Calu3 (cell line): Measurements from ENCODE around the gene TRIM45. TPM values are rescaled to one million over a fixed set of nuclear protein-coding genes. Genes with fewer than 3 reads are reported as not detected.
A peak's percentile ranks its signal among the peaks of the same experiment; 100 is the strongest.

Experiments used
- BruUV-seq: library from RNA; stranded (reverse); fragments of 400-500 nt; replicated peaks from 2 replicates; lab custom pipeline; 2021; lab: Mats Ljungman, UMichigan
- CTCF ChIA-PET: fragments of 300-600 bp; sonication (Branson Sonifier 250); formaldehyde crosslinking; loops from one replicate; lab custom pipeline; 2022; ENCODE audit warnings: antibody characterized with exemption; lab: Charles Lee
- DNase-seq: peaks from one replicate; pipeline ENCODE4 v3.0.0; 2022
- H3K27ac Mint-ChIP-seq: one replicate; pipeline ENCODE4 v1.8.0; 2022; ENCODE audit warnings: mixed read lengths; ENCODE audit not compliant: unreplicated experiment
- H3K27me3 Mint-ChIP-seq: one replicate; pipeline ENCODE4 v1.8.0; 2022; ENCODE audit warnings: mixed read lengths; ENCODE audit not compliant: unreplicated experiment
- H3K36me3 Mint-ChIP-seq: one replicate; pipeline ENCODE4 v1.8.0; 2022; ENCODE audit warnings: mild to moderate bottlenecking, moderate library complexity, mixed read lengths; ENCODE audit not compliant: insufficient read depth, unreplicated experiment
- H3K4me1 Mint-ChIP-seq: one replicate; pipeline ENCODE4 v1.8.0; 2022; ENCODE audit warnings: mild to moderate bottlenecking, low read depth, mixed read lengths; ENCODE audit not compliant: unreplicated experiment
- H3K4me3 Mint-ChIP-seq: one replicate; pipeline ENCODE4 v1.8.0; 2022; ENCODE audit warnings: mild to moderate bottlenecking, low read depth, moderate library complexity, mixed read lengths; ENCODE audit not compliant: unreplicated experiment
- H3K9me3 Mint-ChIP-seq: one replicate; pipeline ENCODE4 v1.8.0; 2022; ENCODE audit warnings: low read depth, mixed read lengths; ENCODE audit not compliant: unreplicated experiment
- intact Hi-C: fragments of 100-400 bp; cut with micrococcal nuclease; formaldehyde crosslinking; loops from one replicate; pipeline ENCODE4 v1.10.0; 2022; ENCODE audit not compliant: unreplicated experiment
- total RNA-seq: library from RNA; stranded (reverse); gene quantifications from 2 replicates; pipeline ENCODE4 v1.2.3, GENCODE V29; 2022
- TF ChIP-seq, protein P1 (sequence below): fragments of 200-600 bp; IDR thresholded peaks from one replicate; pipeline ENCODE4 v1.8.0; 2022; ENCODE audit warnings: antibody characterized with exemption; ENCODE audit not compliant: unreplicated experiment

The TRIM45 gene
- total RNA-seq, 1 experiment from 2014 or later: 4.3 TPM

GRCh38 chr1:117094841-117095604, 26.5 kb downstream of the TRIM45 start:
- no peak overlapping the region for H3K27ac Mint-ChIP-seq
- no peaks in the 10 kb centered on the region for H3K9me3 Mint-ChIP-seq
- peaks cover 17% of the 10 kb centered on the region for H3K36me3 Mint-ChIP-seq
- intact Hi-C loops: no loop called here
- BruUV-seq: no TSS peak
- H3K4me3 Mint-ChIP-seq: no peak overlapping the region
- CTCF ChIA-PET: no interaction called here
- H3K4me1 Mint-ChIP-seq: no peaks in the 10 kb centered on the region
- H3K27me3 Mint-ChIP-seq: no peaks in the 10 kb centered on the region
- TF ChIP-seq, protein P1, sequence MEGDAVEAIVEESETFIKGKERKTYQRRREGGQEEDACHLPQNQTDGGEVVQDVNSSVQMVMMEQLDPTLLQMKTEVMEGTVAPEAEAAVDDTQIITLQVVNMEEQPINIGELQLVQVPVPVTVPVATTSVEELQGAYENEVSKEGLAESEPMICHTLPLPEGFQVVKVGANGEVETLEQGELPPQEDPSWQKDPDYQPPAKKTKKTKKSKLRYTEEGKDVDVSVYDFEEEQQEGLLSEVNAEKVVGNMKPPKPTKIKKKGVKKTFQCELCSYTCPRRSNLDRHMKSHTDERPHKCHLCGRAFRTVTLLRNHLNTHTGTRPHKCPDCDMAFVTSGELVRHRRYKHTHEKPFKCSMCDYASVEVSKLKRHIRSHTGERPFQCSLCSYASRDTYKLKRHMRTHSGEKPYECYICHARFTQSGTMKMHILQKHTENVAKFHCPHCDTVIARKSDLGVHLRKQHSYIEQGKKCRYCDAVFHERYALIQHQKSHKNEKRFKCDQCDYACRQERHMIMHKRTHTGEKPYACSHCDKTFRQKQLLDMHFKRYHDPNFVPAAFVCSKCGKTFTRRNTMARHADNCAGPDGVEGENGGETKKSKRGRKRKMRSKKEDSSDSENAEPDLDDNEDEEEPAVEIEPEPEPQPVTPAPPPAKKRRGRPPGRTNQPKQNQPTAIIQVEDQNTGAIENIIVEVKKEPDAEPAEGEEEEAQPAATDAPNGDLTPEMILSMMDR: no peak
- no peak for DNase-seq

DNA sequence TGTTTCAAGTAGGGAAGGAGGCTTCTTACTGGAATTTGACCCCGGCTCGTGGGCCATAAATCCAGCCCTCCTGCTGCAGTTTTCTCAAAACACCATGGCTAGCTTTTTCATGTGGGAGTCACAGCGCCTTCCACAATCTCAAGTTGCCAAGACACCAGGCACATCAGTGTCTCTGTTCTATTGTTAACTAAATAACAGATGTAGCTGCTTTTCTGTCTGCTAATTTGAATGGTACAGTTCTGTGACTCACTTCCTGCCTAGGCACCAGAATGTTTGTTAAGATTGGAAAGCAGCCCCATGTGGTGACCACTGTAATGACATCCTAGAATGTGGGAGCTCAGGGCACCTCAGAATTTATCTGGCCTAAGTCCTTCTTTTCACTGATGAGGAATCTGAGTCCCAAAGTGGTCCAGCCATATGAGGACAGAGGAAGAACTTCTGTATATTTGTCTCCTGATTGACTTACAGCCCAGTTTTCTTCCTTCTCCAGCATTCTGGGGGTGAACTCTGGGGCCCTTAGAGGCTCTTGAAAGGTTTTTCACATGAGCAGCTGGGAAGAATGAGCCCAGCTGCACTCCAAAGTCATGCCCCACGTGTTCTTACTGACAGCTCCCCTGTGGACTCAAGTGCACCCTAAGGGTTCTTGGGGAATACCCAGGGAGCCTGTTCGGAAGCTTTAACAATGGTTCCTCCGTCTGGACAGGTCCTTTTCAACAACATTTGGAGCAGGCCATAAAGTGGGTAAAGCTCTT, 27.5 kb downstream of the TRIM45 start:
- intact Hi-C loops: no loop called here
- Mint-ChIP-seq H3K4me1 (no peaks in the 10 kb centered on the region), H3K4me3 (no peak overlapping the region), H3K36me3 (peaks cover 20% of the 10 kb centered on the region), H3K27ac (no peak overlapping the region), H3K27me3 (no peaks in the 10 kb centered on the region), H3K9me3 (no peaks in the 10 kb centered on the region)
- TF ChIP-seq, protein P1: no peak
- BruUV-seq: no TSS peak
- CTCF ChIA-PET: no interaction called here
- peak; percentile 1 for DNase-seq

- intact Hi-C loops: no loop called here
- no peak overlapping the region for H3K27ac Mint-ChIP-seq
- no peak for DNase-seq
- CTCF ChIA-PET: no interaction called here
- H3K4me3 Mint-ChIP-seq: no peak overlapping the region
- BruUV-seq: no TSS peak
- no peaks in the 10 kb centered on the region for H3K4me1 Mint-ChIP-seq
- TF ChIP-seq, protein P1: no peak
- no peaks in the 10 kb centered on the region for H3K9me3 Mint-ChIP-seq
- no peaks in the 10 kb centered on the region for H3K27me3 Mint-ChIP-seq
- peaks cover 20% of the 10 kb centered on the region for H3K36me3 Mint-ChIP-seq
Measured at GRCh38 chr1:117093091-117093534, 28.4 kb downstream of the TRIM45 start.

DNA sequence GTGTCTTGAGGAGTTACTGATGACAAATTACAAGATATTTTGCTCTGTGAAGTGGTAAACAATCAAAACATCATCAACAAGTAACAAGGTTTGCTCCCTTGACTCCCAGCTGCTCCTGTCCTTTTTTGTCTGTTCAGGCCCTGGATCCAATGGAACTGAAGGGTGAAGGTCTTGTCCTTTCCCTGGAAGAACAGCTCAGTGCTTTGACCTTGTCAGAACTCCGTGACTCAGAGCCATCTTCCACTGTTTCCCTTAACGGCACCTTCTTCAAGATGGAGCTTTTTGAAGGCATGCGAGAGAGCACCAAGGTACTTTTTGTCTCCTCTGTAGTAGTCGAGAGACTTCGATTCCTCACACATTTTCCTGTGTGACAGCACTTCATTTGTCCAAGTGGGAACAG, 29.0 kb downstream of the TRIM45 start:
- Mint-ChIP-seq H3K4me3 (no peak overlapping the region), H3K27me3 (no peaks in the 10 kb centered on the region), H3K27ac (no peak overlapping the region), H3K4me1 (no peaks in the 10 kb centered on the region), H3K9me3 (no peaks in the 10 kb centered on the region), H3K36me3 (peaks cover 20% of the 10 kb centered on the region)
- CTCF ChIA-PET: no interaction called here
- BruUV-seq: no TSS peak
- no peak for DNase-seq
- TF ChIP-seq, protein P1: no peak
- intact Hi-C loops: no loop called here
